ENCODE results near the gene RET. TPM values are rescaled to one million over a fixed set of nuclear protein-coding genes. Genes with fewer than 3 reads are reported as not detected.

RET gene
- total and polyA plus RNA-seq, 9 donors: 0.12 to 1.6 (median 0.75) TPM

DNA sequence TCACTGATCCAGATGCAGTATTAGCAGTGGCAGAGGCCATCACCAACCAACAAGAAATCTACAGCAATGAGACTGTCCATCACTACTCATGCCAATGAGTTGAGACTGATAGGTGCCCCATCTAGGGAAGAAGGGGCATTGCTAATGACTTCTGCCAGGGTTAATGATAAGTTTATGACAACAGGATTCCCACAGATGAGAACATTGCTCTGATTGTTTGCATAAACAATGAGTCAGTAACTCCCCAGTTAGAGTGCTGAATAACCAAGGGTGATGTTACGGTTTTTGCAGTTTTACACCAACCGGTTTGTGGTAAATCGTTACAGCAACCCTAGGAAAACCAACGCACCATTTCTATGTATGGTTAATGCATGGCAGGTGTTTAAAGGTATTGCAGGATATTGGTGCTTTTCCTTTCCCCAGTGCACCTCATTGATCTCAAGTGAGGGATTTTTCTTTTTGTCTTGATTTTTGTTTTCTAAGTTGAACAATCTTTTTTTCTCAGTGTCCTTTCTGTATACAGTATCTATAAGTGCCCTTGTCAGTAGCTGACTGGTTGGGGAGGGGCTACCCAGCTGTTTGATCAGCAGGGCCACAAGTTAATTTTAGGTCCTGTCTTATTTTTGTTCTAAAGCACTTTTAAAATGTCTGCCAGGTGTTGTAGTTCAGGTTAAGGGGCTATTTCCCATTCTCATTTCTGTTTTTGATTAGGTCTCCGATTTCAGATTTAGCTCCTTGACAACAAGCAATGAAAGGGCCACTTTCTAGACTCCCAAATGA is 57.4 kb downstream of the RET start:
- Histone ChIP-seq H3K4me1 (ENCODE audit: insufficient read depth) (peaks cover 1% of the 10 kb centered on the region), H3K27me3 (no peaks in the 10 kb centered on the region), H3K9me3 (no peaks in the 10 kb centered on the region), H3K27ac (no peak overlapping the region), H3K36me3 (no peaks in the 10 kb centered on the region), H3K4me3 (no peak overlapping the region)
- WGBS, 3 donors: 92 to 95% (median 94%) methylated on average over 5 of the region's 5 CpGs
- TF ChIP-seq EP300 (IDR thresholded peaks at IDR 0.05) (no peak), POLR2A (IDR thresholded peaks at IDR 0.05) (no peak)
- TF ChIP-seq, protein P1, sequence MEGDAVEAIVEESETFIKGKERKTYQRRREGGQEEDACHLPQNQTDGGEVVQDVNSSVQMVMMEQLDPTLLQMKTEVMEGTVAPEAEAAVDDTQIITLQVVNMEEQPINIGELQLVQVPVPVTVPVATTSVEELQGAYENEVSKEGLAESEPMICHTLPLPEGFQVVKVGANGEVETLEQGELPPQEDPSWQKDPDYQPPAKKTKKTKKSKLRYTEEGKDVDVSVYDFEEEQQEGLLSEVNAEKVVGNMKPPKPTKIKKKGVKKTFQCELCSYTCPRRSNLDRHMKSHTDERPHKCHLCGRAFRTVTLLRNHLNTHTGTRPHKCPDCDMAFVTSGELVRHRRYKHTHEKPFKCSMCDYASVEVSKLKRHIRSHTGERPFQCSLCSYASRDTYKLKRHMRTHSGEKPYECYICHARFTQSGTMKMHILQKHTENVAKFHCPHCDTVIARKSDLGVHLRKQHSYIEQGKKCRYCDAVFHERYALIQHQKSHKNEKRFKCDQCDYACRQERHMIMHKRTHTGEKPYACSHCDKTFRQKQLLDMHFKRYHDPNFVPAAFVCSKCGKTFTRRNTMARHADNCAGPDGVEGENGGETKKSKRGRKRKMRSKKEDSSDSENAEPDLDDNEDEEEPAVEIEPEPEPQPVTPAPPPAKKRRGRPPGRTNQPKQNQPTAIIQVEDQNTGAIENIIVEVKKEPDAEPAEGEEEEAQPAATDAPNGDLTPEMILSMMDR (IDR thresholded peaks at IDR 0.05): no peak
- no peak for DNase-seq
- intact Hi-C loops (cut with DNase I): no loop called here

DNA sequence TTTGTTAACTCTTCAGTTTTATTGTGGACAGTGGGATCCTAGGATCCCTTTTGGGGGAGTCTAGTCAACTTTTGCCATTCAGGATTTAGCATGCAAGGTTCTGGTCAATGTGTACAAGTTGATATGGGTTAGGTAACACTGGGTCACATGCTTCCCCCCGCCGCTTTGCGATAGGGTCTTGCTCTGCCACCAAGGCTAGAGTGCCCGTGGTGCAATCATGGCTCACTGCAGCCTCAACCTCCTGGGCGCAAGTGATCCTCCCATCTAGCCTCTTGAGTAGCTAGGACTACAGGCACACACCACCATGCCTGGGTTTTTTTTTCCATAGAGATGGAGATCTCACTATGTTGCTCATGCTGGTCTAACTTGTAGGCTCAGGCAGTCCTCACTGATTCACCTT is 58.2 kb downstream of the RET start:
- TF ChIP-seq, protein P1 (IDR thresholded peaks at IDR 0.05): no peak
- intact Hi-C loops (cut with DNase I): no loop called here
- DNase-seq: no peak

DNA sequence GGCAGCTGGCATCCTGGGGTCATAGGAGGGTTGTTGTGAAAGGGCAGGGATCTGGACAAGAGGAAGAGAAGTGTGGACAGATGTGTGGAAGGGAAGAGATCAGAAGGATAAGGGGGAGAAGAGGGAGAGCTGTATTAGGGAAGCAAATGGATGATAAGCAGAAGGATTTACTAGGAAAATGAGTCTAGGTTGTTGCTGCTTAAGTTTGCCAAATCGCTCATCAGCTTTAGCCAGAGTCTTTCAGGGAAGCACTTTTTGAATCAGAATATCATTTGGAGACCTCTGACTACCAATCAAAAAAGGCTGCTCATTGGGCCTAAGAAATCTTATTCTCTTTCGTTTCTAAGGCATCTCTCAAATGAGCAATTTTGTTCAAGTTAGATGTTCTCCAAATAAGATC is 58.8 kb downstream of the RET start:
- H3K4me3 ChIP-seq: no peak overlapping the region
- H3K27me3 ChIP-seq: no peaks in the 10 kb centered on the region
- DNase-seq: no peak
- peaks cover 4% of the 10 kb centered on the region for H3K4me1 ChIP-seq (ENCODE audit: insufficient read depth)
- H3K27ac ChIP-seq: no peak overlapping the region
- 86 to 90% (median 89%) methylated on average over 2 of the region's 2 CpGs for WGBS, 3 donors
- H3K9me3 ChIP-seq: no peaks in the 10 kb centered on the region
- intact Hi-C loops (cut with DNase I): no loop called here
- TF ChIP-seq, protein P1 (IDR thresholded peaks at IDR 0.05): no peak
- TF ChIP-seq POLR2A (IDR thresholded peaks at IDR 0.05) (no peak), EP300 (IDR thresholded peaks at IDR 0.05) (no peak)
- no peaks in the 10 kb centered on the region for H3K36me3 ChIP-seq

More for the DNA sequence above, 58.2 kb downstream of the RET start:
- WGBS, 3 donors: 96 to 98% (median 97%) methylated on average over 5 of the region's 5 CpGs
- H3K27me3 ChIP-seq: no peaks in the 10 kb centered on the region
- H3K4me3 ChIP-seq: no peak overlapping the region
- no peaks in the 10 kb centered on the region for H3K9me3 ChIP-seq
- H3K4me1 ChIP-seq (ENCODE audit: insufficient read depth): peaks cover 4% of the 10 kb centered on the region
- no peaks in the 10 kb centered on the region for H3K36me3 ChIP-seq
- H3K27ac ChIP-seq: no peak overlapping the region

DNA sequence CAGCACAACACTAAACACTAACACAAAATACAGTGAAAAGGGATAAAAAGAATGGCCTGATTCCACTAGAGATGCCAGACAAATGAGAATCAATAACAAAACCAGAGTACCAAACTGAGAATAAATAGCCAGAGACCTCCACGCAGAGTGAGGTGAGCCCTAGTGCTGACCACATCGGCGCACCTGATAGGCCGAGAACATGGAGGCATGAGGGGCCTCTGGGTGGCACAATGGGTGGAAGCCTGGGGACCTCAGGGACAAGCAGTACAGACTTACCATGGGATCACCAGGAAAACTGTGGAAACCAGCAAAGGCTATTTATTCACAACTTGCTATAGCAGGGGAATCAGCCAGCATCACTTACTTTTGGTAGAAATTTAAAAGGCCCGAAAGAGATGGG is 59.6 kb downstream of the RET start:
- Histone ChIP-seq H3K36me3 (no peaks in the 10 kb centered on the region), H3K9me3 (no peaks in the 10 kb centered on the region), H3K27ac (no peak overlapping the region), H3K4me1 (ENCODE audit: insufficient read depth) (peaks cover 4% of the 10 kb centered on the region), H3K4me3 (no peak overlapping the region), H3K27me3 (no peaks in the 10 kb centered on the region)
- TF ChIP-seq, protein P1 (IDR thresholded peaks at IDR 0.05): no peak
- TF ChIP-seq EP300 (IDR thresholded peaks at IDR 0.05) (no peak), POLR2A (IDR thresholded peaks at IDR 0.05) (no peak)
- intact Hi-C loops (cut with DNase I): no loop called here
- 89 to 92% (median 90%) methylated on average over 5 of the region's 5 CpGs for WGBS, 3 donors
- no peak for DNase-seq

Data from ovary (tissue), 9 donors.